A549 (cell line): ENCODE measurements around the gene MBD3L2. TPM values are rescaled to one million over a fixed set of nuclear protein-coding genes. Genes with fewer than 3 reads are reported as not detected.
"Not testable (repeated sequence)": the region's sequence is repeated elsewhere in the genome, so short reads cannot be mapped to it uniquely, and the experiment has no call there.

ENCODE experiments used
- ATAC-seq, 2 experiments: fragments of 200-7000 bp in 1 of 2; fragments of >200 bp in 1 of 2; cut with Nextera tagmentation in 1 of 2; cut with Tn5 transposase in 1 of 2; 3 replicates each; pipeline versions ENCODE4 v1.8.0 to v1.9.1; 2018 to 2020; ENCODE audit warnings: mild to moderate bottlenecking in 1 of 2, moderate library complexity in 1 of 2
- CTCF ChIA-PET: fragments of 300-600 bp; sonication (Branson Sonifier 250); formaldehyde crosslinking; extraction: SDS; loops from one replicate; lab custom pipeline; 2021; ENCODE audit warnings: antibody characterized with exemption, inconsistent platforms; lab: Yijun Ruan, JAX
- POLR2A ChIA-PET: fragments of 350-600 bp; formaldehyde crosslinking; extraction: SDS; loops from one replicate; lab custom pipeline; 2021; ENCODE audit warnings: antibody characterized with exemption, inconsistent platforms; lab: Yijun Ruan, JAX
- DNase-seq, 2 experiments: peaks; one replicate each; pipeline versions ENCODE4 v3.0.0 to v3.0.0-alpha.2; 2011 to 2016; ENCODE audit warnings: low read depth in 1 of 2, low spot score in 1 of 2
- FAIRE-seq: peaks from 2 replicates; lab custom pipeline; 2011; peaks lifted over from hg19 to GRCh38; lab: Jason Lieb, UNC
- H3K27ac ChIP-seq, 2 experiments: fragments of >200 bp; sonication (Bioruptor Twin); formaldehyde crosslinking; 3 replicates each; pipeline ENCODE4 v1.5.1; 2016 to 2017
- H3K4me1 ChIP-seq: fragments of >200 bp; sonication (Bioruptor Twin); formaldehyde crosslinking; 3 replicates; pipeline ENCODE4 v1.6.1; 2016
- H3K4me2 ChIP-seq: fragments of >200 bp; sonication (Bioruptor Twin); formaldehyde crosslinking; 3 replicates; pipeline ENCODE4 v1.6.1; 2016
- H3K4me3 ChIP-seq: fragments of >200 bp; sonication (Bioruptor Twin); formaldehyde crosslinking; 3 replicates; pipeline ENCODE4 v1.5.1; 2016
- H3K9me3 ChIP-seq: fragments of >200 bp; sonication (Bioruptor Twin); formaldehyde crosslinking; 3 replicates; pipeline ENCODE4 v1.6.1; 2016
- BHLHE40 ChIP-seq: IDR thresholded peaks from 2 replicates; pipeline ENCODE4 v1.6.1; 2012; ENCODE audit warnings: low read depth, low read length, inconsistent platforms
- CBX8 ChIP-seq: fragments of 200-600 bp; sonication (generic); IDR thresholded peaks from 2 replicates; pipeline ENCODE4 v1.6.1; 2016
- CEBPB ChIP-seq, 2 experiments: fragments of >200 bp in 1 of 2; sonication (Bioruptor Twin) in 1 of 2; formaldehyde crosslinking in 1 of 2; IDR thresholded peaks; 2 replicates each; pipeline ENCODE4 v1.6.1; 2012 to 2016
- EHF ChIP-seq: fragments of 250-450 bp; sonication (Bioruptor Pico); IDR thresholded peaks from 2 replicates; pipeline ENCODE4 v1.5.0; 2020; ENCODE audit warnings: mild to moderate bottlenecking
- EP300 ChIP-seq, 2 experiments: fragments of >200 bp; sonication (Bioruptor Twin); formaldehyde crosslinking; IDR thresholded peaks; 2 replicates in 1 of 2; 3 replicates in 1 of 2; pipeline ENCODE4 v1.6.1; 2016 to 2017
- FOSL2 ChIP-seq, 2 experiments: fragments of 450-650 bp in 1 of 2; fragments of >200 bp in 1 of 2; sonication (Bioruptor Twin) in 1 of 2; formaldehyde crosslinking; IDR thresholded peaks; 2 replicates each; pipeline versions ENCODE4 v1.5.0 to v1.6.1; 2016 to 2020; ENCODE audit warnings: mild to moderate bottlenecking in 1 of 2, moderate library complexity in 1 of 2
- FOXS1 ChIP-seq: fragments of 250-450 bp; sonication (Bioruptor Pico); IDR thresholded peaks from 2 replicates; pipeline ENCODE4 v1.5.0; 2020; ENCODE audit warnings: mild to moderate bottlenecking, moderate library complexity
- GATA3 ChIP-seq: IDR thresholded peaks from 2 replicates; pipeline ENCODE4 v1.6.1; 2012; ENCODE audit warnings: borderline replicate concordance
- HDAC2 ChIP-seq: fragments of 200-600 bp; sonication (generic); IDR thresholded peaks from 2 replicates; pipeline ENCODE4 v1.6.1; 2016
- HEYL ChIP-seq: fragments of 250-450 bp; sonication (Bioruptor Pico); IDR thresholded peaks from 2 replicates; pipeline ENCODE4 v1.8.0; 2021; ENCODE audit warnings: mild to moderate bottlenecking, moderate library complexity
- HOXB13 ChIP-seq: fragments of 250-450 bp; sonication (Bioruptor Pico); IDR thresholded peaks from 2 replicates; pipeline ENCODE4 v1.5.0; 2020; ENCODE audit warnings: low read depth, mild to moderate bottlenecking, moderate library complexity
- JUN ChIP-seq, 2 experiments: fragments of >200 bp; sonication (Bioruptor Twin); formaldehyde crosslinking; IDR thresholded peaks; 2 replicates in 1 of 2; 3 replicates in 1 of 2; pipeline ENCODE4 v1.6.1; 2016 to 2017
- JUNB ChIP-seq: fragments of >200 bp; sonication (Bioruptor Twin); formaldehyde crosslinking; IDR thresholded peaks from 2 replicates; pipeline ENCODE4 v1.6.1; 2016
- MYC ChIP-seq: IDR thresholded peaks from 2 replicates; pipeline ENCODE4 v1.6.1; 2012; ENCODE audit warnings: mild to moderate bottlenecking, inconsistent platforms, low read length, improper control_type of control experiment, borderline replicate concordance
- NPAS2 ChIP-seq: fragments of 250-450 bp; sonication (Bioruptor Pico); IDR thresholded peaks from 2 replicates; pipeline ENCODE4 v1.8.0; 2022; ENCODE audit warnings: mild to moderate bottlenecking, moderate library complexity, borderline replicate concordance
- POLR2AphosphoS2 ChIP-seq: conservative IDR thresholded peaks from 2 replicates; pipeline ENCODE4 v1.6.1; 2012; ENCODE audit warnings: low read length, improper control_type of control experiment, inconsistent platforms
- RAD21 ChIP-seq, 2 experiments: fragments of >200 bp in 1 of 2; sonication (Bioruptor Twin) in 1 of 2; formaldehyde crosslinking in 1 of 2; IDR thresholded peaks in 1 of 2; conservative IDR thresholded peaks in 1 of 2; 2 replicates in 1 of 2; 3 replicates in 1 of 2; pipeline ENCODE4 v1.6.1; 2012 to 2018; ENCODE audit warnings: inconsistent platforms in 1 of 2
- RARB ChIP-seq: fragments of 250-450 bp; sonication (Bioruptor Pico); IDR thresholded peaks from 2 replicates; pipeline ENCODE4 v1.8.0; 2021; ENCODE audit warnings: mild to moderate bottlenecking, moderate library complexity
- RNF2 ChIP-seq: fragments of 200-600 bp; sonication (generic); IDR thresholded peaks from 2 replicates; pipeline ENCODE4 v1.6.1; 2016; ENCODE audit warnings: low read depth, mild to moderate bottlenecking, antibody characterized with exemption, moderate library complexity, borderline replicate concordance
- SMC3 ChIP-seq: fragments of >200 bp; sonication (Bioruptor Twin); formaldehyde crosslinking; IDR thresholded peaks from 3 replicates; pipeline ENCODE4 v1.6.1; 2018; ENCODE audit warnings: inconsistent platforms
- TFCP2L1 ChIP-seq: fragments of 250-450 bp; sonication (Bioruptor Pico); IDR thresholded peaks from 2 replicates; pipeline ENCODE4 v1.5.0; 2021; ENCODE audit warnings: mild to moderate bottlenecking
- WGBS: methylation state at CpG from one replicate; pipeline ENCODE4 v1.1.6; 2017; ENCODE audit errors: missing lambda C conversion rate; 5-methylcytosine and 5-hydroxymethylcytosine counted together
- polyA minus RNA-seq: library from RNA; depleted of rRNA, polyadenylated mRNA; stranded (reverse); fragments of >200 nt; gene quantifications from 2 replicates; pipeline ENCODE4 v1.2.3, GENCODE V29; 2011; rRNA and poly(A)+ RNA removed
- polyA plus RNA-seq, 4 experiments: library from polyadenylated mRNA; depleted of rRNA in 3 of 4; stranded (reverse); fragments of >200 nt; fragmentation: RNase III in 1 of 4; extraction: RNeasy Plus Mini Kit Qiagen cat#74134 plus additional on column Dnase treatment in 1 of 4; gene quantifications; 2 replicates in 3 of 4; 3 replicates in 1 of 4; pipeline ENCODE4 v1.2.3, GENCODE V29; 2011 to 2017
- TF ChIP-seq, protein P1 (sequence below): fragments of >200 bp; sonication (Bioruptor Twin); formaldehyde crosslinking; IDR thresholded peaks from 3 replicates; pipeline ENCODE4 v1.5.1; 2016
- TF ChIP-seq, protein P2 (sequence below): fragments of 150-350 bp; IDR thresholded peaks from 2 replicates; pipeline ENCODE4 v1.6.1; 2014; ENCODE audit warnings: low read depth, mild to moderate bottlenecking, low read length
- TF ChIP-seq, protein P3 (sequence below): fragments of 450-650 bp; IDR thresholded peaks from 2 replicates; pipeline ENCODE4 v1.6.1; 2014; ENCODE audit warnings: antibody characterized with exemption
- TF ChIP-seq, protein P4 (sequence below): fragments of 250-450 bp; sonication (Bioruptor Pico); IDR thresholded peaks from 2 replicates; pipeline ENCODE4 v1.5.0; 2021; ENCODE audit warnings: mild to moderate bottlenecking, moderate library complexity, borderline replicate concordance
- TF ChIP-seq, protein P5 (sequence below): fragments of >200 bp; sonication (Bioruptor Twin); formaldehyde crosslinking; IDR thresholded peaks from 3 replicates; pipeline ENCODE4 v1.6.1; 2016

MBD3L2 gene
- polyA plus RNA-seq (2011; rRNA removed) (not detected in 2 replicates), polyA plus RNA-seq (2017; fragmentation: RNase III; extraction: RNeasy Plus Mini Kit Qiagen cat#74134 plus additional on column Dnase treatment) (not detected in 3 replicates), polyA minus RNA-seq (not detected in 2 replicates)
- 0.05 TPM in 1 of 2 replicates, not detected in the other for polyA plus RNA-seq (2012; cell fraction: cytosol; rRNA removed)
- not detected in 2 replicates for polyA plus RNA-seq (2012; cell fraction: nucleus; rRNA removed)

DNA sequence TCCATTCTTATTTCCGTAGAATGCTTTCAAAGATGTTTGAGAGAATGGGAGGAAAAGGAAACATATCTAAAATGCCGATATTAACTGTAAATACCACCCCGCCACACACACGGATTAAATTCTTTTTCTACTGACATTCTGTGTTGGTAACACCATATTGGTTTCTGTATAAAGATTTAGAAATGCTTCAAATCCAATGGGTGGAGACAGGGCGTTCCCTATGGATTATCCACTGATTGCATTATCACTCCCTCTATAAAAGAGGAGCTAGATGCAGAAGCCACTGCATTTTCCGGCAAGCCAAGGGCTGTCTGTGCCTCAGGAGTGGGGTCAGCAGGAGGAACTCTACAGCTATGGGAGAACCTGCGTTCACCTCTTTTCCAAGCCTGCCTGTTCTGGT is at the start of gene MBD3L2:
TSS of gene MBD3L2 (plus strand) at position 301 of the 400 bp plus-strand sequence. CDS start at position 354, 53 bp downstream.
- POLR2A ChIA-PET, H3K4me2 ChIP-seq, H3K9me3 ChIP-seq, H3K27ac ChIP-seq, ATAC-seq, H3K4me3 ChIP-seq, CTCF ChIA-PET, FAIRE-seq, DNase-seq, H3K4me1 ChIP-seq: not testable (repeated sequence)
- WGBS, result no CpG with 5 or more reads among the region's 7 CpGs

DNA sequence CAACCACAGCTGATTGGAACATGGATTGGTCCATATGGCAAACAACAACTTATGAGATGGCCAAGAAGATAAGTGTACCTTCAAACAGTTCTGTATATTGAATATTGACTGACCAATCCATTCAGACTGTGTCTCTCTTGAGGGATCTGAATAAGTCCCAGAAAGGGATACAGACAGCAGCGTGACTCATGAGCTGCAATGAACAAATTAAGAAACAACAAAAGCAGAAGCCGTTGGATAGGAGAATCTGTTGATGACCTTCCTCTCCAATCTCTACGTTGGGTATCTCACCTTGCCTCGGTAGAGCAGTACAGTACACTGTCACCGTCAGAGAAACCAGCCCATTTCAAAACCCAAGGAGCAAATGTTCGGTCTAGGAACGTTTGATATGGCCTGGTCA is 49.2 kb upstream of the MBD3L2 start:
- CTCF ChIA-PET, result no interaction called here
- FAIRE-seq, result no peak
- 4% methylated on average over 7 of the region's 7 CpGs for WGBS

DNA sequence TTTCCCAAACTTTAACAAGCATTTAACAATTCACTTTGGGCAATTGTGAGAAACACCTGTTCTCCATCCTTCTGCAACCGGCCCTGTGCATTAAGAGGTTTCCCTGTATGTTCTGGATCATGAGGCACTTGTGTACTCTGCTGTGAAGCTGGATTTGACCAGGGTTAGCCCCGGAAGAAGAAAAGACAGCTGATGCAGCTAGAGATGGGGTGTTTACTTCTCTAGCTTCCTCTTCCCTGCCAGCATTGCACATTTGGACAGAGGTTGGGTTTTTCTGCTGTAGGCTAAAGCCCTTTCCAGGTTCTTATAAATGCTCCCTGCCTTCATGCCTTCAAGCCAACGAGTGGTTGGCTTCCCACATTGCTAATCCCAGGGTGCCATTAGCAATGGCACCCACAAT is 48.8 kb upstream of the MBD3L2 start:
- H3K27ac ChIP-seq, result no peak overlapping the region
- H3K4me3 ChIP-seq, result no peak overlapping the region
- FAIRE-seq (no peak), ATAC-seq (no peak), DNase-seq (no peak)
- 21% methylated on average over 3 of the region's 3 CpGs for WGBS
- POLR2A ChIA-PET, result no interaction called here
- no peaks in the 10 kb centered on the region for H3K9me3 ChIP-seq
- no peak overlapping the region for H3K4me2 ChIP-seq
- H3K4me1 ChIP-seq, result no peaks in the 10 kb centered on the region
- CTCF ChIA-PET, result interaction anchor here (0.6 kb wide), 1 partner anchor 462 kb away, joined by 3 read pairs; no protein-coding TSS in a partner anchor
- no peak for TF ChIP-seq FOXS1 (CRISPR knock-in tag)
- no peak for TF ChIP-seq CBX8
- no peak for TF ChIP-seq HEYL (CRISPR knock-in tag)
- no peak for TF ChIP-seq RARB (CRISPR knock-in tag)
- TF ChIP-seq, protein P1, sequence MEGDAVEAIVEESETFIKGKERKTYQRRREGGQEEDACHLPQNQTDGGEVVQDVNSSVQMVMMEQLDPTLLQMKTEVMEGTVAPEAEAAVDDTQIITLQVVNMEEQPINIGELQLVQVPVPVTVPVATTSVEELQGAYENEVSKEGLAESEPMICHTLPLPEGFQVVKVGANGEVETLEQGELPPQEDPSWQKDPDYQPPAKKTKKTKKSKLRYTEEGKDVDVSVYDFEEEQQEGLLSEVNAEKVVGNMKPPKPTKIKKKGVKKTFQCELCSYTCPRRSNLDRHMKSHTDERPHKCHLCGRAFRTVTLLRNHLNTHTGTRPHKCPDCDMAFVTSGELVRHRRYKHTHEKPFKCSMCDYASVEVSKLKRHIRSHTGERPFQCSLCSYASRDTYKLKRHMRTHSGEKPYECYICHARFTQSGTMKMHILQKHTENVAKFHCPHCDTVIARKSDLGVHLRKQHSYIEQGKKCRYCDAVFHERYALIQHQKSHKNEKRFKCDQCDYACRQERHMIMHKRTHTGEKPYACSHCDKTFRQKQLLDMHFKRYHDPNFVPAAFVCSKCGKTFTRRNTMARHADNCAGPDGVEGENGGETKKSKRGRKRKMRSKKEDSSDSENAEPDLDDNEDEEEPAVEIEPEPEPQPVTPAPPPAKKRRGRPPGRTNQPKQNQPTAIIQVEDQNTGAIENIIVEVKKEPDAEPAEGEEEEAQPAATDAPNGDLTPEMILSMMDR, result no peak
- TF ChIP-seq, protein P2, sequence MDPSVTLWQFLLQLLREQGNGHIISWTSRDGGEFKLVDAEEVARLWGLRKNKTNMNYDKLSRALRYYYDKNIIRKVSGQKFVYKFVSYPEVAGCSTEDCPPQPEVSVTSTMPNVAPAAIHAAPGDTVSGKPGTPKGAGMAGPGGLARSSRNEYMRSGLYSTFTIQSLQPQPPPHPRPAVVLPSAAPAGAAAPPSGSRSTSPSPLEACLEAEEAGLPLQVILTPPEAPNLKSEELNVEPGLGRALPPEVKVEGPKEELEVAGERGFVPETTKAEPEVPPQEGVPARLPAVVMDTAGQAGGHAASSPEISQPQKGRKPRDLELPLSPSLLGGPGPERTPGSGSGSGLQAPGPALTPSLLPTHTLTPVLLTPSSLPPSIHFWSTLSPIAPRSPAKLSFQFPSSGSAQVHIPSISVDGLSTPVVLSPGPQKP, result no peak
- TF ChIP-seq, protein P3, sequence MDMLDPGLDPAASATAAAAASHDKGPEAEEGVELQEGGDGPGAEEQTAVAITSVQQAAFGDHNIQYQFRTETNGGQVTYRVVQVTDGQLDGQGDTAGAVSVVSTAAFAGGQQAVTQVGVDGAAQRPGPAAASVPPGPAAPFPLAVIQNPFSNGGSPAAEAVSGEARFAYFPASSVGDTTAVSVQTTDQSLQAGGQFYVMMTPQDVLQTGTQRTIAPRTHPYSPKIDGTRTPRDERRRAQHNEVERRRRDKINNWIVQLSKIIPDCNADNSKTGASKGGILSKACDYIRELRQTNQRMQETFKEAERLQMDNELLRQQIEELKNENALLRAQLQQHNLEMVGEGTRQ, result no peak
- no peak for TF ChIP-seq RAD21 (conservative IDR thresholded peaks at IDR 0.05 in 1 of 2, IDR thresholded peaks at IDR 0.05 in 1 of 2)
- no peak for TF ChIP-seq JUNB
- TF ChIP-seq FOSL2 (IDR thresholded peaks at IDR 0.05), result no peak
- TF ChIP-seq FOSL2 (CRISPR knock-in tag; IDR thresholded peaks at IDR 0.05), result no peak
- no peak for TF ChIP-seq MYC
- no peak for TF ChIP-seq POLR2AphosphoS2
- no peak for TF ChIP-seq EHF (CRISPR knock-in tag)
- TF ChIP-seq, protein P4, sequence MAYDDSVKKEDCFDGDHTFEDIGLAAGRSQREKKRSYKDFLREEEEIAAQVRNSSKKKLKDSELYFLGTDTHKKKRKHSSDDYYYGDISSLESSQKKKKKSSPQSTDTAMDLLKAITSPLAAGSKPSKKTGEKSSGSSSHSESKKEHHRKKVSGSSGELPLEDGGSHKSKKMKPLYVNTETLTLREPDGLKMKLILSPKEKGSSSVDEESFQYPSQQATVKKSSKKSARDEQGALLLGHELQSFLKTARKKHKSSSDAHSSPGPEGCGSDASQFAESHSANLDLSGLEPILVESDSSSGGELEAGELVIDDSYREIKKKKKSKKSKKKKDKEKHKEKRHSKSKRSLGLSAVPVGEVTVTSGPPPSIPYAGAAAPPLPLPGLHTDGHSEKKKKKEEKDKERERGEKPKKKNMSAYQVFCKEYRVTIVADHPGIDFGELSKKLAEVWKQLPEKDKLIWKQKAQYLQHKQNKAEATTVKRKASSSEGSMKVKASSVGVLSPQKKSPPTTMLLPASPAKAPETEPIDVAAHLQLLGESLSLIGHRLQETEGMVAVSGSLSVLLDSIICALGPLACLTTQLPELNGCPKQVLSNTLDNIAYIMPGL (CRISPR knock-in tag), result no peak

More for the DNA sequence above, 49.2 kb upstream of the MBD3L2 start:
- Histone ChIP-seq H3K9me3 (no peaks in the 10 kb centered on the region), H3K4me1 (no peaks in the 10 kb centered on the region), H3K27ac (no peak overlapping the region), H3K4me3 (no peak overlapping the region), H3K4me2 (no peak overlapping the region)
- TF ChIP-seq HOXB13, result no peak
- TF ChIP-seq, protein P4 (CRISPR knock-in tag), result no peak
- no peak for TF ChIP-seq JUN (IDR thresholded peaks at IDR 0.05)
- no peak for TF ChIP-seq SMC3
- TF ChIP-seq HDAC2, result no peak
- no peak for TF ChIP-seq GATA3
- no peak for TF ChIP-seq CEBPB (IDR thresholded peaks at IDR 0.05)
- TF ChIP-seq, protein P3, result no peak
- TF ChIP-seq TFCP2L1, result no peak
- no peak for TF ChIP-seq NPAS2
- TF ChIP-seq BHLHE40, result no peak
- TF ChIP-seq, protein P5, sequence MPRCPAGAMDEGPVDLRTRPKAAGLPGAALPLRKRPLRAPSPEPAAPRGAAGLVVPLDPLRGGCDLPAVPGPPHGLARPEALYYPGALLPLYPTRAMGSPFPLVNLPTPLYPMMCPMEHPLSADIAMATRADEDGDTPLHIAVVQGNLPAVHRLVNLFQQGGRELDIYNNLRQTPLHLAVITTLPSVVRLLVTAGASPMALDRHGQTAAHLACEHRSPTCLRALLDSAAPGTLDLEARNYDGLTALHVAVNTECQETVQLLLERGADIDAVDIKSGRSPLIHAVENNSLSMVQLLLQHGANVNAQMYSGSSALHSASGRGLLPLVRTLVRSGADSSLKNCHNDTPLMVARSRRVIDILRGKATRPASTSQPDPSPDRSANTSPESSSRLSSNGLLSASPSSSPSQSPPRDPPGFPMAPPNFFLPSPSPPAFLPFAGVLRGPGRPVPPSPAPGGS, result no peak
- TF ChIP-seq RNF2, result no peak
- no peak for TF ChIP-seq EP300 (IDR thresholded peaks at IDR 0.05)
- DNase-seq (no peak), ATAC-seq (no peak)
- POLR2A ChIA-PET, result no interaction called here
